Measurements from ENCODE around the gene TICRR. TPM values are rescaled to one million over a fixed set of nuclear protein-coding genes. Genes with fewer than 3 reads are reported as not detected.
"Not testable (repeated sequence)": the region's sequence is repeated elsewhere in the genome, so short reads cannot be mapped to it uniquely, and the experiment has no call there.

The TICRR gene
- total RNA-seq, 4 donors from 2014 or later, result 0.60 TPM; not detected in 3

GRCh38 chr15:89569090-89569745 is 6.1 kb upstream of the TICRR start:
- peaks cover 0 to 5% (median 0%) of the 10 kb centered on the region in 4 donors for H3K9me3 ChIP-seq
- no peaks in the 10 kb centered on the region for H3K27me3 ChIP-seq
- no peak overlapping the region for H3K27ac ChIP-seq
- no peak overlapping the region for H3K4me3 ChIP-seq
- H3K4me1 ChIP-seq, result no peaks in the 10 kb centered on the region
- no peak for TF ChIP-seq EP300 (IDR thresholded peaks at IDR 0.05)
- TF ChIP-seq POLR2A (IDR thresholded peaks at IDR 0.05), result no peak
- TF ChIP-seq CTCF (IDR thresholded peaks at IDR 0.05), result no peak
- WGBS, 2 donors, result 74 to 81% methylated on average over 7 of the region's 7 CpGs
- no peak for DNase-seq (ENCODE audit: low spot score in 2 of 2)
- no peaks in the 10 kb centered on the region for H3K36me3 ChIP-seq

- H3K36me3 ChIP-seq, result no peaks in the 10 kb centered on the region
- DNase-seq (ENCODE audit: low spot score in 2 of 2), result no peak
- peak overlapping the region; percentile 49 to 88 (median 66) for H3K4me3 ChIP-seq
- no peaks in the 10 kb centered on the region for H3K9me3 ChIP-seq
- 1% methylated on average over 35 to 44 of the region's 60 CpGs for WGBS, 2 donors
- H3K27ac ChIP-seq, result peak overlapping the region in 1 of 4 donors; percentile 36
- TF ChIP-seq CTCF (IDR thresholded peaks at IDR 0.05) (no peak), EP300 (IDR thresholded peaks at IDR 0.05) (no peak), POLR2A (IDR thresholded peaks at IDR 0.05) (no peak)
- no peaks in the 10 kb centered on the region for H3K27me3 ChIP-seq
- H3K4me1 ChIP-seq, result peaks cover 0 to 11% (median 3%) of the 10 kb centered on the region in 4 donors
These were observed 567 bp downstream of the TICRR start for GRCh38 chr15:89575656-89576416.

- Histone ChIP-seq H3K4me3 (no peak overlapping the region), H3K4me1 (peaks cover 0 to 11% (median 3%) of the 10 kb centered on the region in 4 donors), H3K36me3 (no peaks in the 10 kb centered on the region), H3K27ac (no peak overlapping the region), H3K9me3 (no peaks in the 10 kb centered on the region), H3K27me3 (no peaks in the 10 kb centered on the region)
- no peak for TF ChIP-seq EP300 (IDR thresholded peaks at IDR 0.05)
- no peak for TF ChIP-seq POLR2A (IDR thresholded peaks at IDR 0.05)
- TF ChIP-seq CTCF (IDR thresholded peaks at IDR 0.05), result no peak
- DNase-seq (ENCODE audit: low spot score in 2 of 2), result no peak
- WGBS, 2 donors, result 7 to 8% methylated on average over 1 of the region's 1 CpG
These were observed 1.1 kb downstream of the TICRR start for GRCh38 chr15:89576417-89576773.

GRCh38 chr15:89577776-89578115 is 2.5 kb downstream of the TICRR start:
- Histone ChIP-seq H3K9me3 (no peaks in the 10 kb centered on the region), H3K4me3 (no peak overlapping the region), H3K36me3 (no peaks in the 10 kb centered on the region), H3K27me3 (no peaks in the 10 kb centered on the region), H3K27ac (no peak overlapping the region), H3K4me1 (peaks cover 0 to 11% (median 3%) of the 10 kb centered on the region in 4 donors)
- no peak for TF ChIP-seq POLR2A (IDR thresholded peaks at IDR 0.05)
- TF ChIP-seq EP300 (IDR thresholded peaks at IDR 0.05), result no peak
- TF ChIP-seq CTCF (IDR thresholded peaks at IDR 0.05), result no peak
- no peak for DNase-seq (ENCODE audit: low spot score in 2 of 2)
- WGBS, 2 donors, result 70 to 79% methylated on average over 3 of the region's 3 CpGs

- no peaks in the 10 kb centered on the region for H3K9me3 ChIP-seq
- 75 to 79% methylated on average over 2 of the region's 2 CpGs for WGBS, 2 donors
- TF ChIP-seq EP300 (IDR thresholded peaks at IDR 0.05), result no peak
- TF ChIP-seq POLR2A (IDR thresholded peaks at IDR 0.05), result no peak
- no peak for TF ChIP-seq CTCF (IDR thresholded peaks at IDR 0.05)
- no peak overlapping the region for H3K4me3 ChIP-seq
- H3K27ac ChIP-seq, result no peak overlapping the region
- H3K27me3 ChIP-seq, result no peaks in the 10 kb centered on the region
- H3K4me1 ChIP-seq, result peaks cover 0 to 11% (median 3%) of the 10 kb centered on the region in 4 donors
- H3K36me3 ChIP-seq, result no peaks in the 10 kb centered on the region
- DNase-seq (ENCODE audit: low spot score in 2 of 2), result no peak
These were observed 2.9 kb downstream of the TICRR start for GRCh38 chr15:89578146-89578545.

GRCh38 chr15:89580747-89581146 is 5.5 kb downstream of the TICRR start:
- H3K4me3 ChIP-seq; H3K4me1 ChIP-seq; H3K27me3 ChIP-seq; DNase-seq (ENCODE audit: low spot score in 2 of 2); H3K9me3 ChIP-seq; H3K36me3 ChIP-seq; H3K27ac ChIP-seq: not testable (repeated sequence)
- WGBS, 2 donors, result 95 to 98% methylated on average over 2 of the region's 2 CpGs

Measured in tibial nerve (tissue), 4 donors.